Measurements from ENCODE around the gene AKR1B15. TPM values are rescaled to one million over a fixed set of nuclear protein-coding genes. Genes with fewer than 3 reads are reported as not detected.

AKR1B15 gene
- total and polyA plus RNA-seq, 2 experiments from 2014 or later: not detected

- TF ChIP-seq ZNF462 (CRISPR knock-in tag; IDR thresholded peaks at IDR 0.05): no peak
- TF ChIP-seq, protein P1, sequence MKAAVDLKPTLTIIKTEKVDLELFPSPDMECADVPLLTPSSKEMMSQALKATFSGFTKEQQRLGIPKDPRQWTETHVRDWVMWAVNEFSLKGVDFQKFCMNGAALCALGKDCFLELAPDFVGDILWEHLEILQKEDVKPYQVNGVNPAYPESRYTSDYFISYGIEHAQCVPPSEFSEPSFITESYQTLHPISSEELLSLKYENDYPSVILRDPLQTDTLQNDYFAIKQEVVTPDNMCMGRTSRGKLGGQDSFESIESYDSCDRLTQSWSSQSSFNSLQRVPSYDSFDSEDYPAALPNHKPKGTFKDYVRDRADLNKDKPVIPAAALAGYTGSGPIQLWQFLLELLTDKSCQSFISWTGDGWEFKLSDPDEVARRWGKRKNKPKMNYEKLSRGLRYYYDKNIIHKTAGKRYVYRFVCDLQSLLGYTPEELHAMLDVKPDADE (IDR thresholded peaks at IDR 0.05): no peak
- TF ChIP-seq EZH2 (IDR thresholded peaks at IDR 0.05; ENCODE audit: low read depth, unreplicated experiment): no peak
Observed at GRCh38 chr7:134574322-134574721, 25.4 kb downstream of the AKR1B15 start (continued).

DNA sequence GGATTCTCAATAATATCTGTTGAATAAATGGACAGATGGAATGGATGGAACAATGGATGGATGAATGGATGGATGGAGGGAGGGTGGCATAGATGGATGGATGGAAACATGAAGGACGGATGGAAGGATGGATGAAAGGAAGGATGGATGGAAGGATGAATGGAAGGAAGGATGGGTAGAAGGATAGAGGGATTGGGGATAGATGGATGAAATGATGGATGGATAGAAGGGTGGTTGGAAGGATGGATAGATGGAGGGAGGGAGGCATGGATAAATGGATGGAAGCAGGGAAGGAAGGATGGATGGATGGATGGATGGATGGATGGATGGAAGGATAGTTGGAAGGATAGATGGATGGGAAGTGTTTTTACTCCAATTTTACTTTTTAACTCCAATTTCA, 35.4 kb downstream of the AKR1B15 start:
- peaks cover 7% of the 10 kb centered on the region for H3K27me3 Mint-ChIP-seq (ENCODE audit: insufficient read depth, low read depth, poor library complexity)
- peaks cover 9% of the 10 kb centered on the region; the same call in 2 of the 3 replicates for H3K36me3 Mint-ChIP-seq (ENCODE audit: low read depth)
- Histone ChIP-seq H3K27ac (ENCODE audit: low read depth) (no peak overlapping the region), H3F3A (replicated peaks; ENCODE audit: low read depth) (no peaks in the 10 kb centered on the region), H3K4me2 (no peak overlapping the region), H3K79me2 (replicated peaks; ENCODE audit: insufficient read depth) (no peaks in the 10 kb centered on the region), H3K4me3 (no peak overlapping the region), H3K36me3 (ENCODE audit: insufficient read depth) (no peaks in the 10 kb centered on the region), H3K9me2 (ENCODE audit: insufficient read depth) (no peaks in the 10 kb centered on the region), H4K20me1 (replicated peaks; ENCODE audit: insufficient read depth) (no peaks in the 10 kb centered on the region), H3K27me3 (ENCODE audit: insufficient read depth) (no peaks in the 10 kb centered on the region), H3K4me1 (ENCODE audit: insufficient read depth) (no peaks in the 10 kb centered on the region), H2AFZ (no peak overlapping the region)
- no peak overlapping the region for H3K4me3 Mint-ChIP-seq
- H3K4me1 Mint-ChIP-seq: no peaks in the 10 kb centered on the region
- ATAC-seq (no peak), DNase-seq (ENCODE audit: low spot score) (no peak)
- no peak overlapping the region for H3K27ac Mint-ChIP-seq
- H3K9me3 Mint-ChIP-seq: peaks cover 27% of the 10 kb centered on the region
- TF ChIP-seq NANOG (IDR thresholded peaks at IDR 0.05; ENCODE audit: borderline replicate concordance) (no peak), ZNF462 (CRISPR knock-in tag; IDR thresholded peaks at IDR 0.05) (no peak), ZNF114 (CRISPR knock-in tag; IDR thresholded peaks at IDR 0.05) (no peak), POLR2AphosphoS5 (IDR thresholded peaks at IDR 0.05; ENCODE audit: low read depth) (no peak)
- TF ChIP-seq, protein P1 (IDR thresholded peaks at IDR 0.05): no peak
